Endothelial cell of hepatic sinusoid (primary cell): ENCODE measurements around the gene BCAS3.

Experiments used
- in situ Hi-C: cut with HindIII; loops from 2 replicates; pipeline ENCODE4 v1.10.0; 2017; ENCODE audit warnings: low sequenced_read_pairs

BCAS3 gene

GRCh38 chr17:61409301-61410112, 731.9 kb downstream of the BCAS3 start:
- in situ Hi-C loops, result no loop called here

GRCh38 chr17:61410141-61411010, 732.7 kb downstream of the BCAS3 start:
- in situ Hi-C loops, result no loop called here

GRCh38 chr17:61411011-61411260, 733.3 kb downstream of the BCAS3 start:
- in situ Hi-C loops, result no loop called here

GRCh38 chr17:61411261-61412142, 733.9 kb downstream of the BCAS3 start:
- in situ Hi-C loops, result no loop called here

GRCh38 chr17:61412143-61412859, 734.6 kb downstream of the BCAS3 start:
- in situ Hi-C loops, result no loop called here

GRCh38 chr17:61412860-61413660, 735.4 kb downstream of the BCAS3 start:
- in situ Hi-C loops, result no loop called here

- in situ Hi-C loops, result no loop called here
Observed at GRCh38 chr17:61413661-61414126, 736.0 kb downstream of the BCAS3 start.

GRCh38 chr17:61414141-61414935, 736.7 kb downstream of the BCAS3 start:
- in situ Hi-C loops, result no loop called here

GRCh38 chr17:61414936-61415251, 737.2 kb downstream of the BCAS3 start:
- in situ Hi-C loops, result no loop called here

GRCh38 chr17:61415374-61416210, 737.9 kb downstream of the BCAS3 start:
- in situ Hi-C loops, result no loop called here

GRCh38 chr17:61416211-61416539, 738.5 kb downstream of the BCAS3 start:
- in situ Hi-C loops, result no loop called here

GRCh38 chr17:61416540-61417363, 739.1 kb downstream of the BCAS3 start:
- in situ Hi-C loops, result no loop called here

GRCh38 chr17:61418449-61418848, 740.8 kb downstream of the BCAS3 start:
- in situ Hi-C loops, result no loop called here

- in situ Hi-C loops, result no loop called here
Observed at GRCh38 chr17:61419496-61420046, 741.9 kb downstream of the BCAS3 start.

GRCh38 chr17:61420052-61420451, 742.4 kb downstream of the BCAS3 start:
- in situ Hi-C loops, result no loop called here

GRCh38 chr17:61420745-61421398, 743.2 kb downstream of the BCAS3 start:
- in situ Hi-C loops, result no loop called here

GRCh38 chr17:61421460-61421859, 743.8 kb downstream of the BCAS3 start:
- in situ Hi-C loops, result no loop called here
